K562 (cell line): Measurements from ENCODE around the gene RNMT. TPM values are rescaled to one million over a fixed set of nuclear protein-coding genes. Genes with fewer than 3 reads are reported as not detected.

Experiments
- ATAC-seq: fragments of 200-7000 bp; cut with Tn5 transposase; 3 replicates; pipeline ENCODE4 v1.9.1; 2020; ENCODE audit warnings: moderate library complexity
- Bru-seq: library from RNA; stranded (reverse); fragments of 400-500 nt; gene quantifications from one replicate; lab custom pipeline; 2021; lab: Mats Ljungman, UMichigan
- BruChase-seq, 2 experiments: library from RNA; stranded (reverse); fragments of 400-500 nt; gene quantifications; one replicate each; lab custom pipeline; 2021; lab: Mats Ljungman, UMichigan
- BruUV-seq: library from RNA; stranded (reverse); fragments of 400-500 nt; replicated peaks from 2 replicates; lab custom pipeline; 2021; lab: Mats Ljungman, UMichigan
- CTCF ChIA-PET: fragments of 300-600 bp; formaldehyde crosslinking; extraction: SDS; loops from one replicate; lab custom pipeline; 2021; ENCODE audit warnings: low intra/inter-chr PET ratio; lab: Yijun Ruan, JAX
- POLR2A ChIA-PET: fragments of 300-600, 350-650 bp; sonication (Branson Sonifier 250); formaldehyde crosslinking; extraction: SDS; loops from one replicate; lab custom pipeline; 2021; ENCODE audit warnings: antibody characterized with exemption, inconsistent platforms; lab: Yijun Ruan, JAX
- DNase-seq, 4 experiments: peaks; one replicate each; pipeline versions ENCODE4 v3.0.0 to v3.0.0-alpha.2; 2011 to 2018; ENCODE audit warnings: low spot score in 3 of 4, mixed read lengths in 3 of 4; ENCODE audit errors: extremely low read depth in 1 of 4
- FAIRE-seq: peaks from 2 replicates; lab custom pipeline; 2011; peaks lifted over from hg19 to GRCh38; lab: Jason Lieb, UNC
- H2AFZ ChIP-seq: 2 replicates; pipeline ENCODE4 v1.6.0; 2011; ENCODE audit warnings: low read depth, low read length, control low read depth, inconsistent platforms
- H3K27ac ChIP-seq: fragments of 200-600 bp; 3 replicates; pipeline ENCODE4 v1.8.0; 2011; ENCODE audit warnings: low read depth, mild to moderate bottlenecking, control low read depth, inconsistent platforms, low read length, moderate library complexity, mixed read lengths; ENCODE audit errors: extremely low read depth
- H3K27me3 ChIP-seq, 2 experiments: fragments of 300-600 bp in 1 of 2; 2 replicates in 1 of 2; 3 replicates in 1 of 2; pipeline versions ENCODE4 v1.6.0 to v1.8.0; 2011; ENCODE audit warnings: inconsistent platforms in 2 of 2, low read length in 2 of 2, mild to moderate bottlenecking in 1 of 2, mixed read lengths in 1 of 2, moderate library complexity in 1 of 2; ENCODE audit not compliant: control insufficient read depth in 2 of 2, insufficient read depth in 2 of 2
- H3K36me3 ChIP-seq: fragments of 300-600 bp; 3 replicates; pipeline ENCODE4 v1.8.0; 2011; ENCODE audit warnings: mild to moderate bottlenecking, low read length, inconsistent platforms; ENCODE audit not compliant: control insufficient read depth, insufficient read depth
- H3K4me1 ChIP-seq, 2 experiments: fragments of 200-600 bp in 1 of 2; replicated peaks in 1 of 2; 2 replicates in 1 of 2; 3 replicates in 1 of 2; pipeline versions ENCODE4 v1.5.1 to v1.8.0; 2011; ENCODE audit warnings: inconsistent platforms in 2 of 2, low read length in 2 of 2, mild to moderate bottlenecking in 1 of 2, mixed read lengths in 1 of 2, moderate library complexity in 1 of 2; ENCODE audit not compliant: control insufficient read depth in 2 of 2, insufficient read depth in 2 of 2
- H3K4me2 ChIP-seq: 2 replicates; pipeline ENCODE4 v1.6.1; 2011; ENCODE audit warnings: low read length, control low read depth, inconsistent platforms, mixed read lengths; ENCODE audit not compliant: insufficient read depth
- H3K4me3 ChIP-seq: fragments of 200-600 bp; sonication (generic), shearing (Covaris generic); 2 replicates; pipeline ENCODE4 v1.5.1; 2016; ENCODE audit warnings: control low read depth, inconsistent platforms
- H3K79me2 ChIP-seq: fragments of 200-600 bp; 3 replicates; pipeline ENCODE4 v1.8.0; 2011; ENCODE audit warnings: low read length, inconsistent platforms; ENCODE audit not compliant: control insufficient read depth, insufficient read depth
- H3K9ac ChIP-seq, 2 experiments: 2 replicates each; pipeline versions ENCODE4 v1.6.0 to v1.6.1; 2011; ENCODE audit warnings: low read depth in 2 of 2, low read length in 2 of 2, control low read depth in 1 of 2, inconsistent platforms in 1 of 2, mild to moderate bottlenecking in 1 of 2, mixed read lengths in 1 of 2; ENCODE audit not compliant: insufficient read depth in 1 of 2
- H3K9me1 ChIP-seq: one replicate; pipeline ENCODE4 v1.6.0; 2011; ENCODE audit warnings: inconsistent platforms, mild to moderate bottlenecking, low read length, moderate library complexity; ENCODE audit not compliant: control insufficient read depth, insufficient read depth
- H3K9me3 ChIP-seq: replicated peaks from 2 replicates; pipeline ENCODE4 v1.5.1; 2011; ENCODE audit warnings: low read depth, low read length, inconsistent platforms; ENCODE audit not compliant: control insufficient read depth, insufficient read depth
- H4K20me1 ChIP-seq: replicated peaks from 2 replicates; pipeline ENCODE4 v1.6.1; 2011; ENCODE audit warnings: low read length, inconsistent platforms, mixed read lengths; ENCODE audit not compliant: control insufficient read depth, insufficient read depth
- GABPA ChIP-seq: fragments of 200-800 bp; sonication (Bioruptor generic); conservative IDR thresholded peaks from 2 replicates; pipeline ENCODE4 v1.6.1; 2016; ENCODE audit warnings: low read depth, missing genetic modification characterization, missing compliant biosample characterization
- GTF2E2 ChIP-seq: fragments of 200-800 bp; sonication (Bioruptor generic); IDR thresholded peaks from 2 replicates; pipeline ENCODE4 v1.6.1; 2016; ENCODE audit warnings: missing genetic modification characterization, missing compliant biosample characterization
- JUND ChIP-seq, 2 experiments: IDR thresholded peaks; 2 replicates in 1 of 2; 3 replicates in 1 of 2; pipeline ENCODE4 v1.6.1; 2011; ENCODE audit warnings: borderline replicate concordance in 2 of 2, low read depth in 2 of 2, low read length in 2 of 2, improper control_type of control experiment in 1 of 2, missing biosample characterization in 1 of 2, missing genetic modification characterization in 1 of 2, missing genetic modification reagents in 1 of 2
- MXI1 ChIP-seq: IDR thresholded peaks from 2 replicates; pipeline ENCODE4 v1.6.1; 2011; ENCODE audit warnings: low read depth, mild to moderate bottlenecking, improper control_type of control experiment, low read length
- NCOA1 ChIP-seq: fragments of 450-650 bp; IDR thresholded peaks from 2 replicates; pipeline ENCODE4 v1.6.1; 2016; ENCODE audit warnings: low read depth
- POLR3G ChIP-seq: IDR thresholded peaks from 2 replicates; pipeline ENCODE4 v1.6.1; 2011; ENCODE audit not compliant: insufficient read length, insufficient replicate concordance; ENCODE audit errors: extremely low read depth
- RAD51 ChIP-seq: fragments of 450-650 bp; IDR thresholded peaks from 2 replicates; pipeline ENCODE4 v1.7.1; 2016; ENCODE audit warnings: low read depth, mild to moderate bottlenecking, borderline replicate concordance
- SAFB ChIP-seq: fragments of 200-400 bp; formaldehyde crosslinking; IDR thresholded peaks from 2 replicates; pipeline ENCODE4 v1.6.1; 2017; ENCODE audit warnings: low read depth, low read length, borderline replicate concordance
- SREBF1 ChIP-seq: fragments of 150-350 bp; IDR thresholded peaks from 2 replicates; pipeline ENCODE4 v1.6.1; 2014; ENCODE audit warnings: antibody characterized with exemption, low read depth, low read length, borderline replicate concordance
- SRF ChIP-seq, 2 experiments: fragments of 250-450, 450-650 bp in 1 of 2; sonication (Bioruptor Pico) in 1 of 2; sonication (generic) in 1 of 2; formaldehyde crosslinking; IDR thresholded peaks; 2 replicates each; pipeline versions ENCODE4 v1.5.0 to v1.5.1; 2020 to 2022; ENCODE audit warnings: mild to moderate bottlenecking in 1 of 2, missing genetic modification reagents in 1 of 2
- VEZF1 ChIP-seq: fragments of 200-800 bp; sonication (Bioruptor generic); IDR thresholded peaks from 2 replicates; pipeline ENCODE4 v1.6.1; 2017; ENCODE audit warnings: missing genetic modification characterization, missing compliant biosample characterization
- ZNF316 ChIP-seq: fragments of 450-650 bp; IDR thresholded peaks from 2 replicates; pipeline ENCODE4 v1.6.1; 2016
- ZNF431 ChIP-seq: sonication (generic); formaldehyde crosslinking; IDR thresholded peaks from 2 replicates; pipeline ENCODE4 v1.8.0; 2022; ENCODE audit warnings: mild to moderate bottlenecking, missing genetic modification reagents
- ZNF77 ChIP-seq: fragments of 250-450 bp; sonication (Bioruptor Pico); IDR thresholded peaks from 2 replicates; pipeline ENCODE4 v1.5.0; 2020
- WGBS: fragments of 100-300 bp; shearing (Covaris generic); methylation state at CpG from one replicate; pipeline ENCODE4 v1.1.6; 2016; ENCODE audit warnings: low coverage, mixed read lengths; ENCODE audit not compliant: insufficient coverage; ENCODE audit errors: missing lambda C conversion rate; 5-methylcytosine and 5-hydroxymethylcytosine counted together
- in situ Hi-C: fragments of 300-500 bp; cut with MboI; formaldehyde crosslinking; loops from 4 replicates; pipeline ENCODE4 v1.15.0; 2018; ENCODE audit warnings: inconsistent platforms, mixed read lengths
- intact Hi-C: fragments of 100-400 bp; cut with micrococcal nuclease; formaldehyde crosslinking; loops from 2 replicates; pipeline ENCODE4 v1.14.2; 2022
- long read RNA-seq, 3 experiments: library from polyadenylated mRNA in 2 of 3; library from RNA in 1 of 3; unstranded in 2 of 3; stranded (forward) in 1 of 3; transcript quantifications; one replicate each; pipeline ENCODE4 v2.0.0, GENCODE V29; 2019 to 2022
- polyA minus RNA-seq, 3 experiments: library from RNA; depleted of rRNA, polyadenylated mRNA; stranded (reverse); fragments of >200 nt; gene quantifications; 2 replicates each; pipeline ENCODE4 v1.2.3, GENCODE V29; 2011
- polyA plus RNA-seq, 8 experiments: library from polyadenylated mRNA; depleted of rRNA in 4 of 8; stranded (reverse) in 5 of 8; unstranded in 3 of 8; fragments of >200 nt; fragmentation: Nextera tagmentation in 2 of 8; fragmentation: Illumina TruSeq in 1 of 8; extraction: Ambion mirVana in 2 of 8; extraction: Trizol in 1 of 8; gene quantifications; 2 replicates each; pipeline versions ENCODE4 v1.2.1 to v1.2.3, GENCODE V29; 2011 to 2014; ENCODE audit warnings: inconsistent platforms in 1 of 8, missing spikeins in 1 of 8
- total RNA-seq, 7 experiments: library from RNA; depleted of rRNA in 6 of 7; stranded (reverse); fragments of >200 nt in 6 of 7; fragmentation: Illumina TruSeq in 2 of 7; extraction: Trizol in 2 of 7; gene quantifications; 2 replicates each; pipeline versions ENCODE4 v1.2.1 to v1.2.3, GENCODE V29; 2011 to 2021; ENCODE audit warnings: low replicate concordance in 1 of 7

Gene RNMT
- 11.6 and 53.5 TPM in 2 replicates for total RNA-seq (2011; cell fraction: chromatin; rRNA removed; ENCODE audit: low replicate concordance)
- total RNA-seq (2011; cell fraction: nucleolus; rRNA removed): 7.5 and 9.5 TPM in 2 replicates
- 25.2 and 39.1 TPM in 2 replicates for total RNA-seq (2011; cell fraction: nucleoplasm; rRNA removed)
- 15.7 and 20.2 TPM in 2 replicates for total RNA-seq (2014; rRNA removed)
- total RNA-seq (2014; rRNA removed; fragmentation: Illumina TruSeq; extraction: Trizol): 41.2 and 49.7 TPM in 2 replicates
- total RNA-seq (2015; rRNA removed; fragmentation: Illumina TruSeq; extraction: Trizol): 26.7 and 28.3 TPM in 2 replicates
- 37.5 and 41.4 TPM in 2 replicates for total RNA-seq (2021)
- 31.6 and 34.1 TPM in 2 replicates for polyA plus RNA-seq (2011; rRNA removed)
- polyA plus RNA-seq (2011; cell fraction: cytosol; rRNA removed): 14.1 and 24.1 TPM in 2 replicates
- polyA plus RNA-seq (2011; cell fraction: nucleus; rRNA removed): 43.9 and 56.8 TPM in 2 replicates
- 24.7 and 28.9 TPM in 2 replicates for polyA plus RNA-seq (2012)
- polyA plus RNA-seq (2014; fragmentation: Illumina TruSeq; extraction: Trizol): 33.1 and 33.8 TPM in 2 replicates
- polyA plus RNA-seq (2014; fragmentation: Nextera tagmentation; extraction: Ambion mirVana): 10 to 100 TPM; 40.0 to 63.4 TPM
- 21.7 and 24.1 TPM in 2 replicates for polyA plus RNA-seq (2014; rRNA removed)
- 23.8 and 31.0 TPM in 2 replicates for polyA minus RNA-seq (2011; rRNA and poly(A)+ RNA removed)
- 12.9 TPM in 2 replicates for polyA minus RNA-seq (2011; cell fraction: cytosol; rRNA and poly(A)+ RNA removed)
- polyA minus RNA-seq (2011; cell fraction: nucleus; rRNA and poly(A)+ RNA removed): 11.7 and 27.5 TPM in 2 replicates
- Bru-seq, nascent RNA: percentile 83 among the genes with signal in this experiment
- BruChase-seq, experiment 1, labeled RNA remaining after a 2-hour chase: percentile 89 among the genes with signal in this experiment
- BruChase-seq, experiment 2, labeled RNA remaining after a 6-hour chase: percentile 90 among the genes with signal in this experiment
- long read RNA-seq, experiment 1, full-length matches to known transcripts: 26 of 63 reads
- long read RNA-seq, experiment 1, partial matches to known transcripts: 11 of 63 reads
- long read RNA-seq, experiment 1, other reads (novel, unspliced or antisense): 26 of 63 reads
- long read RNA-seq, experiment 2, partial matches to known transcripts: 1 of 24 reads
- long read RNA-seq, experiment 2, other reads (novel, unspliced or antisense): 23 of 24 reads
- long read RNA-seq, experiment 3, full-length matches to known transcripts: 5 of 33 reads
- long read RNA-seq, experiment 3, partial matches to known transcripts: 23 of 33 reads
- long read RNA-seq, experiment 3, other reads (novel, unspliced or antisense): 5 of 33 reads

- Histone ChIP-seq H3K9ac (peak within 1 kb of the TSS; percentile 93 to 98), H2AFZ (peak within 1 kb of the TSS; percentile 89), H3K4me2 (peak within 1 kb of the TSS; percentile 90), H4K20me1 (peaks cover 4% of the 10 kb centered on the region), H3K36me3 (peaks cover 25% of the 10 kb centered on the region; the same call in 2 of the 3 replicates), H3K9me1 (no peaks in the 10 kb centered on the region), H3K4me3 (peak within 1 kb of the TSS; percentile 97), H3K27me3 (no peaks in the 10 kb centered on the region), H3K4me1 (peaks cover 5 to 16% of the 10 kb centered on the region in 2 experiments; a peak in 4 of 5 replicates), H3K79me2 (peaks cover 97% of the 10 kb centered on the region), H3K9me3 (no peaks in the 10 kb centered on the region), H3K27ac (peak within 1 kb of the TSS; percentile 93)
- DNase-seq (peak; percentile 81 to 97 (median 84)), ATAC-seq (peak; percentile 95), FAIRE-seq (peak; percentile 84)
- under 1% methylated on average over 62 of the region's 76 CpGs for WGBS
- POLR2A ChIA-PET: interaction anchor here (0.6 to 1.4 kb wide), 10 partner anchors 9 to 713 kb away, joined by 3 to 4 read pairs (median 3); no protein-coding TSS in a partner anchor
- intact Hi-C loops: no loop called here
- no TSS peak for BruUV-seq
- in situ Hi-C loops: no loop called here
- CTCF ChIA-PET: interaction anchor here (0.6 kb wide), 1 partner anchor 15 kb away, joined by 4 read pairs; no protein-coding TSS in a partner anchor
- TF ChIP-seq ZNF77 (no peak), SAFB (no peak), SREBF1 (no peak; the same call in 1 of the 2 replicates), MXI1 (peak; percentile 90), POLR3G (no peak), ZNF431 (no peak), VEZF1 (CRISPR knock-in tag) (peak; percentile 25; the same call in 1 of the 2 replicates), GABPA (tag) (peak; percentile 97), JUND (IDR thresholded peaks at IDR 0.05; ENCODE audit: borderline replicate concordance, low read depth, low read length) (peak; percentile 92), JUND (tag; IDR thresholded peaks at IDR 0.05; ENCODE audit: borderline replicate concordance, low read depth, low read length) (peak; percentile 80; the same call in 1 of the 3 replicates), SRF (CRISPR knock-in tag; IDR thresholded peaks at IDR 0.05) (no peak), RAD51 (peak; percentile 94), ZNF316 (no peak), GTF2E2 (no peak), NCOA1 (no peak; the same call in 1 of the 2 replicates)
Measured at GRCh38 chr18:13726232-13726971, at the start of gene RNMT, which contains the start of gene FAM210A. Gene RNMT (plus strand): TSS chr18:13726673. CDS start chr18:13731518, 4,845 bp downstream. Gene FAM210A (minus strand): TSS chr18:13726558. CDS start chr18:13682077, 44,481 bp downstream.
